PC-9 (cell line): ENCODE data around the gene DNMT3A. TPM values are rescaled to one million over a fixed set of nuclear protein-coding genes. Genes with fewer than 3 reads are reported as not detected.

ENCODE experiments used
- BruUV-seq: library from RNA; stranded (reverse); fragments of 400-500 nt; replicated peaks from 2 replicates; lab custom pipeline; 2021; lab: Mats Ljungman, UMichigan
- CTCF ChIA-PET: fragments of 300-600 bp; sonication (Branson Sonifier 250); formaldehyde crosslinking; loops from one replicate; lab custom pipeline; 2022; ENCODE audit warnings: antibody characterized with exemption; lab: Charles Lee
- POLR2A ChIA-PET: fragments of 300-600 bp; sonication (Branson Sonifier 250); formaldehyde crosslinking; loops from one replicate; lab custom pipeline; 2022; ENCODE audit warnings: antibody characterized with exemption; ENCODE audit not compliant: unreplicated experiment; lab: Charles Lee
- DNase-seq, 2 experiments: peaks; one replicate each; pipeline versions ENCODE4 v3.0.0 to v3.0.0-alpha.2; 2015 to 2022; ENCODE audit warnings: mixed read lengths in 1 of 2
- H2AFZ ChIP-seq: fragments of 200-600 bp; sonication (generic); 2 replicates; pipeline ENCODE4 v1.8.1; 2017; ENCODE audit warnings: antibody characterized with exemption
- H3F3A ChIP-seq: fragments of 200-600 bp; sonication (generic); 2 replicates; pipeline ENCODE4 v1.8.1; 2017; ENCODE audit warnings: antibody characterized with exemption, mild to moderate bottlenecking, low read depth; ENCODE audit not compliant: insufficient read depth
- H3K27ac ChIP-seq: fragments of 200-600 bp; sonication (generic); 2 replicates; pipeline ENCODE4 v1.6.1; 2016; ENCODE audit warnings: mixed run types
- H3K27me3 ChIP-seq: fragments of 200-600 bp; sonication (generic); 2 replicates; pipeline ENCODE4 v1.6.1; 2016; ENCODE audit warnings: low read depth, mixed run types; ENCODE audit not compliant: insufficient read depth
- H3K36me3 ChIP-seq: fragments of 200-600 bp; sonication (generic); 2 replicates; pipeline ENCODE4 v1.6.1; 2016; ENCODE audit warnings: low read depth, mixed run types
- H3K4me1 ChIP-seq: fragments of 200-600 bp; sonication (generic); replicated peaks from 2 replicates; pipeline ENCODE4 v1.6.1; 2016; ENCODE audit warnings: mixed run types; ENCODE audit not compliant: insufficient read depth
- H3K4me2 ChIP-seq: fragments of 200-600 bp; sonication (generic); 2 replicates; pipeline ENCODE4 v1.6.1; 2017; ENCODE audit warnings: mixed run types
- H3K4me3 ChIP-seq: fragments of 200-600 bp; sonication (generic); 2 replicates; pipeline ENCODE4 v1.6.1; 2016; ENCODE audit warnings: mixed run types
- H3K79me2 ChIP-seq: fragments of 200-600 bp; sonication (generic); 2 replicates; pipeline ENCODE4 v1.6.1; 2017; ENCODE audit warnings: low read depth, mixed run types
- H3K9me2 ChIP-seq: fragments of 200-600 bp; sonication (generic); 2 replicates; pipeline ENCODE4 v1.8.1; 2017; ENCODE audit warnings: mild to moderate bottlenecking; ENCODE audit not compliant: insufficient read depth
- H3K9me3 ChIP-seq: fragments of 200-600 bp; sonication (generic); 2 replicates; pipeline ENCODE4 v1.8.1; 2016; ENCODE audit warnings: low read depth; ENCODE audit not compliant: insufficient read depth
- H4K20me1 ChIP-seq: fragments of 200-600 bp; sonication (generic); 2 replicates; pipeline ENCODE4 v1.8.1; 2017; ENCODE audit not compliant: insufficient read depth
- CTCF ChIP-seq: fragments of 200-600 bp; sonication (generic); conservative IDR thresholded peaks from 2 replicates; pipeline ENCODE4 v1.6.1; 2017; ENCODE audit warnings: mixed run types, antibody characterized with exemption, mild to moderate bottlenecking, moderate library complexity
- EZH2 ChIP-seq: fragments of 200-600 bp; sonication (generic); IDR thresholded peaks from 2 replicates; pipeline ENCODE4 v1.8.0; 2017; ENCODE audit warnings: antibody characterized with exemption, low read depth
- intact Hi-C: fragments of 100-400 bp; cut with micrococcal nuclease; formaldehyde crosslinking; loops from one replicate; pipeline ENCODE4 v1.10.0; 2022; ENCODE audit not compliant: unreplicated experiment
- total RNA-seq: library from RNA; stranded (reverse); gene quantifications from 2 replicates; pipeline ENCODE4 v1.2.3, GENCODE V29; 2021

The DNMT3A gene
- total RNA-seq, 1 experiment from 2014 or later = 38.9 TPM

- H3K4me3 ChIP-seq = no peak overlapping the region
These were observed 42.1 kb upstream of the DNMT3A start for GRCh38 chr2:25383806-25384205.

DNA sequence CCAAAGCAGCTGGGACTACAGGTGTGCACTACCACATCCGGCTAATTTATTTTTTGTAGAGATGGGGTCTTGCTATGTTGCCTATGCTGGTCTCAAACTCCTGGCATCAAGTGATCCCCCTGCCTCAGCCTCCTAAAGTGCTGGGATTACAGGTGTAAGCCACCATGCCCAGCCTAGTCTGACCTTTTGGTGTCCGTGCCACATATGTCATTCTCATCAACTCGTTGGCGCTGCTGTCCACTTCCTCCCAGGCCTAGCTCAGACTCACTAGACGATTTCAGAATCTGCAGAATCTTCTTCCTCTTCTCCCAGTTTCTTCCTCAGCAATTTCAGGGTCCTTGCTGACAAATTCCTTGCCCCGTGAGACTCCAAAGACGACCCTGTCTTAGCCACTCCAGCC, 39.8 kb upstream of the DNMT3A start:
- CTCF ChIA-PET = no interaction called here

More at GRCh38 chr2:25383806-25384205, 42.1 kb upstream of the DNMT3A start:
- Histone ChIP-seq H3K9me3 (peaks cover 3% of the 10 kb centered on the region), H3K79me2 (no peaks in the 10 kb centered on the region), H3K27me3 (no peaks in the 10 kb centered on the region), H3K36me3 (no peaks in the 10 kb centered on the region), H3K27ac (no peak overlapping the region), H3F3A (no peaks in the 10 kb centered on the region), H2AFZ (no peak overlapping the region), H4K20me1 (no peaks in the 10 kb centered on the region), H3K4me2 (no peak overlapping the region), H3K4me1 (no peaks in the 10 kb centered on the region), H3K9me2 (no peaks in the 10 kb centered on the region)
- ChIA-PET POLR2A (no interaction called here), CTCF (no interaction called here)
- TF ChIP-seq EZH2 (no peak), CTCF (no peak)
- BruUV-seq = no TSS peak
- no peak for DNase-seq
- intact Hi-C loops = no loop called here

GRCh38 chr2:25380586-25381375, 39.1 kb upstream of the DNMT3A start:
- Histone ChIP-seq H3K9me3 (peaks cover 6% of the 10 kb centered on the region), H3K79me2 (no peaks in the 10 kb centered on the region), H3K4me2 (no peak overlapping the region), H4K20me1 (no peaks in the 10 kb centered on the region), H3K27ac (no peak overlapping the region), H3F3A (peaks cover 11% of the 10 kb centered on the region; the same call in 1 of the 2 replicates), H3K27me3 (no peaks in the 10 kb centered on the region), H3K4me3 (no peak overlapping the region), H3K4me1 (peaks cover 8% of the 10 kb centered on the region), H3K36me3 (no peaks in the 10 kb centered on the region), H3K9me2 (no peaks in the 10 kb centered on the region), H2AFZ (no peak overlapping the region)
- ChIA-PET CTCF (no interaction called here), POLR2A (interaction anchor here (0.7 kb wide), 1 partner anchor 433 kb away, joined by 5 read pairs; no protein-coding TSS in a partner anchor)
- no peak for DNase-seq
- no TSS peak for BruUV-seq
- intact Hi-C loops = no loop called here
- TF ChIP-seq CTCF (no peak), EZH2 (no peak)

More for the DNA sequence above, 39.8 kb upstream of the DNMT3A start:
- Histone ChIP-seq H4K20me1 (no peaks in the 10 kb centered on the region), H3K79me2 (no peaks in the 10 kb centered on the region), H3K4me1 (peaks cover 8% of the 10 kb centered on the region), H3K4me3 (no peak overlapping the region), H3F3A (peaks cover 8% of the 10 kb centered on the region; the same call in 1 of the 2 replicates), H3K4me2 (no peak overlapping the region), H3K27me3 (no peaks in the 10 kb centered on the region), H3K9me2 (no peaks in the 10 kb centered on the region), H3K27ac (no peak overlapping the region), H2AFZ (no peak overlapping the region), H3K9me3 (peaks cover 6% of the 10 kb centered on the region), H3K36me3 (no peaks in the 10 kb centered on the region)
- TF ChIP-seq EZH2 (no peak), CTCF (no peak)
- no TSS peak for BruUV-seq
- intact Hi-C loops = no loop called here
- POLR2A ChIA-PET = no interaction called here
- no peak for DNase-seq
